ENCODE results near the gene PCCB.
A peak's percentile ranks its signal among the peaks of the same experiment; 100 is the strongest.
"Not testable (repeated sequence)": the region's sequence is repeated elsewhere in the genome, so short reads cannot be mapped to it uniquely, and the experiment has no call there.

The PCCB gene

GRCh38 chr3:136250059-136250902, at the start of gene PCCB:
PCCB (plus strand) TSS chr3:136250340; CDS start chr3:136250376, 36 bp downstream.
- DNase-seq, result peak; percentile 92

GRCh38 chr3:136207489-136208115, 42.5 kb upstream of the PCCB start:
- no peak for DNase-seq

GRCh38 chr3:136209921-136210320, 40.2 kb upstream of the PCCB start:
- no peak for DNase-seq

GRCh38 chr3:136211547-136211946, 38.6 kb upstream of the PCCB start:
- DNase-seq, result no peak

GRCh38 chr3:136222746-136223145, 27.4 kb upstream of the PCCB start:
- not testable (repeated sequence) for DNase-seq

- DNase-seq, result no peak
Observed at GRCh38 chr3:136232413-136232812, 17.7 kb upstream of the PCCB start.

- no peak for DNase-seq
Observed at GRCh38 chr3:136235545-136235944, 14.6 kb upstream of the PCCB start.

GRCh38 chr3:136236109-136236508, 14.0 kb upstream of the PCCB start:
- DNase-seq, result no peak

GRCh38 chr3:136237103-136237502, 13.0 kb upstream of the PCCB start:
- no peak for DNase-seq

- DNase-seq, result no peak
Observed at GRCh38 chr3:136237961-136238649, 12.0 kb upstream of the PCCB start.

- no peak for DNase-seq
Observed at GRCh38 chr3:136239094-136239493, 11.0 kb upstream of the PCCB start.

- no peak for DNase-seq
Observed at GRCh38 chr3:136245691-136246090, 4.4 kb upstream of the PCCB start.

GRCh38 chr3:136247436-136247835, 2.7 kb upstream of the PCCB start:
- no peak for DNase-seq

- DNase-seq, result no peak
Observed at GRCh38 chr3:136247855-136248590, 2.1 kb upstream of the PCCB start.

- no peak for DNase-seq
Observed at GRCh38 chr3:136249091-136249490, 1.0 kb upstream of the PCCB start.

- no peak for DNase-seq
Observed at GRCh38 chr3:136249593-136249992, 547 bp upstream of the PCCB start.

GRCh38 chr3:136250903-136251460, 842 bp downstream of the PCCB start:
- peak; percentile 21 for DNase-seq

GRCh38 chr3:136251511-136251910, 1.4 kb downstream of the PCCB start:
- DNase-seq, result no peak

- no peak for DNase-seq
Observed at GRCh38 chr3:136255672-136256406, 5.7 kb downstream of the PCCB start.

- no peak for DNase-seq
Observed at GRCh38 chr3:136258199-136258598, 8.1 kb downstream of the PCCB start.

- DNase-seq, result no peak
Observed at GRCh38 chr3:136261826-136262225, 11.7 kb downstream of the PCCB start.

- DNase-seq, result no peak
Observed at GRCh38 chr3:136262559-136262958, 12.4 kb downstream of the PCCB start.
